Measurements from ENCODE around the gene ZAP70. TPM values are rescaled to one million over a fixed set of nuclear protein-coding genes. Genes with fewer than 3 reads are reported as not detected.

Gene ZAP70
- total and polyA plus RNA-seq, 2 donors (not counting 3 experiments of a cell fraction or from before 2014, with no cell fraction given) = 0.14 TPM; not detected in 1

GRCh38 chr2:97701851-97702465 is 11.4 kb upstream of the ZAP70 start:
- dilution Hi-C loops (cut with MboI; ENCODE audit: extremely low pct_ligation_motif_present, low sequenced_read_pairs) (no loop called here), intact Hi-C loops (cut with micrococcal nuclease) (loop anchor here (2.0 kb wide), 1 partner anchor 47 kb away; no protein-coding TSS in a partner anchor)
- Histone ChIP-seq H3K27me3 (ENCODE audit: control insufficient read depth in 2 of 2, insufficient read depth in 2 of 2, low read length in 2 of 2) (peaks cover 0 to 2% of the 10 kb centered on the region in 2 experiments), H4K20me1 (replicated peaks; ENCODE audit: control insufficient read depth, extremely low read depth, insufficient read depth, low read length) (no peaks in the 10 kb centered on the region), H3K27ac (ENCODE audit: insufficient read depth, low read depth, low read length) (no peak overlapping the region), H3K4me1 (ENCODE audit: control insufficient read depth, extremely low read depth, insufficient read depth, low read length) (no peaks in the 10 kb centered on the region), H3K4me3 (replicated peaks in 1 of 3; ENCODE audit: insufficient read depth in 1 of 3, low read depth in 1 of 3, low read length in 3 of 3) (no peak overlapping the region), H3K36me3 (ENCODE audit: control insufficient read depth in 2 of 2, extremely low read depth in 1 of 2, insufficient read depth in 2 of 2, low read length in 2 of 2) (no peaks in the 10 kb centered on the region), H2AFZ (ENCODE audit: low read depth, low read length) (no peak overlapping the region), H3K79me2 (ENCODE audit: control insufficient read depth, insufficient read depth, low read length) (no peaks in the 10 kb centered on the region), H3K9me3 (replicated peaks; ENCODE audit: control insufficient read depth, insufficient read depth, low read length) (no peaks in the 10 kb centered on the region), H3K9me1 (replicated peaks; ENCODE audit: control insufficient read depth, extremely low read depth, insufficient read depth, low read length) (no peaks in the 10 kb centered on the region), H3K9ac (replicated peaks; ENCODE audit: extremely low read depth, insufficient read depth, low read length) (no peak overlapping the region), H3K4me2 (ENCODE audit: insufficient read depth, low read length) (no peak overlapping the region)
- ChIA-PET POLR2A (no interaction called here), CTCF (interaction anchor here (0.9 to 1.4 kb wide), 4 partner anchors 39 to 683 kb away, joined by 3 to 4 read pairs (median 3); no protein-coding TSS in a partner anchor)
- no peak for FAIRE-seq
- no peak for DNase-seq (ENCODE audit: low read depth, low spot score)
- TF ChIP-seq MYC (IDR thresholded peaks at IDR 0.05; ENCODE audit: low read depth, low read length) = no peak
- TF ChIP-seq JUN (IDR thresholded peaks at IDR 0.05; ENCODE audit: borderline replicate concordance, insufficient read depth, insufficient read length, low read depth) = no peak
- TF ChIP-seq FOS (IDR thresholded peaks at IDR 0.05; ENCODE audit: borderline replicate concordance, insufficient read depth, low read length) = no peak
- no peak for TF ChIP-seq MAX (IDR thresholded peaks at IDR 0.05; ENCODE audit: insufficient read depth, insufficient read length)
- TF ChIP-seq CTCF (IDR thresholded peaks at IDR 0.05; ENCODE audit: extremely low read depth in 1 of 2, insufficient read depth in 1 of 2, low read depth in 1 of 2, low read length in 2 of 2) = no peak
- TF ChIP-seq POLR2AphosphoS5 (IDR thresholded peaks at IDR 0.05; ENCODE audit: insufficient read depth, low read depth, low read length) = no peak
- TF ChIP-seq GATA2 (IDR thresholded peaks at IDR 0.05; ENCODE audit: insufficient read depth, insufficient read length, low read depth, low read length) = no peak
- no peak for TF ChIP-seq POLR2A (IDR thresholded peaks at IDR 0.05; ENCODE audit: low read depth, low read length)
- TF ChIP-seq EZH2 (IDR thresholded peaks at IDR 0.05; ENCODE audit: borderline replicate concordance, low read depth, low read length, severe bottlenecking) = no peak
- BruUV-seq (replicated peaks) = no TSS peak
